SK-N-SH treated with all-trans-retinoic acid at 6 μM for 48 hours (cell line): ENCODE measurements around the gene SIGLEC5.

ENCODE experiments used
- ATAC-seq: fragments of 200-7000 bp; cut with Tn5 transposase; 3 replicates; pipeline ENCODE4 v1.9.1; 2020; ENCODE audit warnings: mild to moderate bottlenecking, moderate library complexity
- ARNTL ChIP-seq: fragments of 450-650 bp; formaldehyde crosslinking; IDR thresholded peaks from 2 replicates; pipeline ENCODE4 v1.5.0; 2020; ENCODE audit warnings: low read depth, mild to moderate bottlenecking, moderate library complexity, borderline replicate concordance
- BACH2 ChIP-seq: fragments of 250-450 bp; sonication (Bioruptor Pico); IDR thresholded peaks from 2 replicates; pipeline ENCODE4 v1.9.0; 2021; ENCODE audit warnings: mild to moderate bottlenecking, borderline replicate concordance
- CSDC2 ChIP-seq: fragments of 250-450 bp; sonication (Bioruptor Pico); IDR thresholded peaks from 2 replicates; pipeline ENCODE4 v1.5.0; 2020; ENCODE audit warnings: mild to moderate bottlenecking, moderate library complexity
- ESRRG ChIP-seq: fragments of 250-450 bp; sonication (Bioruptor Pico); IDR thresholded peaks from 2 replicates; pipeline ENCODE4 v1.6.1; 2021; ENCODE audit warnings: mild to moderate bottlenecking
- GLIS3 ChIP-seq: fragments of 250-450 bp; sonication (Bioruptor Pico); IDR thresholded peaks from 2 replicates; pipeline ENCODE4 v1.5.0; 2020; ENCODE audit warnings: mild to moderate bottlenecking, moderate library complexity
- ISL1 ChIP-seq: fragments of 250-450 bp; sonication (Bioruptor Pico); IDR thresholded peaks from 2 replicates; pipeline ENCODE4 v2.1.2; 2022; ENCODE audit warnings: mild to moderate bottlenecking, moderate library complexity
- RARB ChIP-seq: fragments of 250-450 bp; sonication (Bioruptor Pico); IDR thresholded peaks from 2 replicates; pipeline ENCODE4 v1.8.0; 2021; ENCODE audit warnings: mild to moderate bottlenecking, moderate library complexity
- SNAI2 ChIP-seq: fragments of 250-450 bp; sonication (Bioruptor Pico); IDR thresholded peaks from 2 replicates; pipeline ENCODE4 v1.5.0; 2020; ENCODE audit warnings: mild to moderate bottlenecking, moderate library complexity
- TCF4 ChIP-seq: fragments of 250-450 bp; sonication (Bioruptor Pico); IDR thresholded peaks from 2 replicates; pipeline ENCODE4 v1.8.0; 2021; ENCODE audit warnings: mild to moderate bottlenecking, moderate library complexity, borderline replicate concordance
- TOX ChIP-seq: fragments of 250-450 bp; sonication (Bioruptor Pico); IDR thresholded peaks from 2 replicates; pipeline ENCODE4 v1.8.0; 2021; ENCODE audit warnings: mild to moderate bottlenecking, moderate library complexity, borderline replicate concordance
- ZFP3 ChIP-seq: fragments of 250-450 bp; sonication (Bioruptor Pico); IDR thresholded peaks from 2 replicates; pipeline ENCODE4 v1.5.0; 2020; ENCODE audit warnings: mild to moderate bottlenecking, moderate library complexity
- ZFP30 ChIP-seq: fragments of 450-650 bp; formaldehyde crosslinking; IDR thresholded peaks from 2 replicates; pipeline ENCODE4 v1.5.0; 2022; ENCODE audit warnings: mild to moderate bottlenecking, moderate library complexity
- ZNF565 ChIP-seq: fragments of 450-650 bp; formaldehyde crosslinking; conservative IDR thresholded peaks from 2 replicates; pipeline ENCODE4 v1.5.0; 2020; ENCODE audit warnings: low read depth, mild to moderate bottlenecking, moderate library complexity
- ZNF70 ChIP-seq: fragments of 450-650 bp; formaldehyde crosslinking; IDR thresholded peaks from 2 replicates; pipeline ENCODE4 v1.5.0; 2020; ENCODE audit warnings: mild to moderate bottlenecking, moderate library complexity
- ZNF8 ChIP-seq: fragments of 450-650 bp; formaldehyde crosslinking; IDR thresholded peaks from 2 replicates; pipeline ENCODE4 v1.5.0; 2020; ENCODE audit warnings: mild to moderate bottlenecking, moderate library complexity
- TF ChIP-seq, protein P1 (sequence below): fragments of 250-450 bp; sonication (Bioruptor Pico); IDR thresholded peaks from 2 replicates; pipeline ENCODE4 v1.5.1; 2021; ENCODE audit warnings: mild to moderate bottlenecking, moderate library complexity
- TF ChIP-seq, protein P2 (sequence below): fragments of 250-450 bp; sonication (Bioruptor Pico); IDR thresholded peaks from 2 replicates; pipeline ENCODE4 v1.8.0; 2021; ENCODE audit warnings: low read depth, mild to moderate bottlenecking, moderate library complexity, borderline replicate concordance
- TF ChIP-seq, protein P3 (sequence below): fragments of 250-450 bp; sonication (Bioruptor Pico); IDR thresholded peaks from 2 replicates; pipeline ENCODE4 v1.5.0; 2020; ENCODE audit warnings: mild to moderate bottlenecking, moderate library complexity
- TF ChIP-seq, protein P4 (sequence below): fragments of 250-450 bp; sonication (Bioruptor Pico); IDR thresholded peaks from 2 replicates; pipeline ENCODE4 v1.5.1; 2020; ENCODE audit warnings: low read depth, mild to moderate bottlenecking, moderate library complexity
- TF ChIP-seq, protein P5 (sequence below): fragments of 250-450 bp; sonication (Bioruptor Pico); IDR thresholded peaks from 2 replicates; pipeline ENCODE4 v1.8.0; 2020; ENCODE audit warnings: mild to moderate bottlenecking, moderate library complexity, borderline replicate concordance

Gene SIGLEC5

DNA sequence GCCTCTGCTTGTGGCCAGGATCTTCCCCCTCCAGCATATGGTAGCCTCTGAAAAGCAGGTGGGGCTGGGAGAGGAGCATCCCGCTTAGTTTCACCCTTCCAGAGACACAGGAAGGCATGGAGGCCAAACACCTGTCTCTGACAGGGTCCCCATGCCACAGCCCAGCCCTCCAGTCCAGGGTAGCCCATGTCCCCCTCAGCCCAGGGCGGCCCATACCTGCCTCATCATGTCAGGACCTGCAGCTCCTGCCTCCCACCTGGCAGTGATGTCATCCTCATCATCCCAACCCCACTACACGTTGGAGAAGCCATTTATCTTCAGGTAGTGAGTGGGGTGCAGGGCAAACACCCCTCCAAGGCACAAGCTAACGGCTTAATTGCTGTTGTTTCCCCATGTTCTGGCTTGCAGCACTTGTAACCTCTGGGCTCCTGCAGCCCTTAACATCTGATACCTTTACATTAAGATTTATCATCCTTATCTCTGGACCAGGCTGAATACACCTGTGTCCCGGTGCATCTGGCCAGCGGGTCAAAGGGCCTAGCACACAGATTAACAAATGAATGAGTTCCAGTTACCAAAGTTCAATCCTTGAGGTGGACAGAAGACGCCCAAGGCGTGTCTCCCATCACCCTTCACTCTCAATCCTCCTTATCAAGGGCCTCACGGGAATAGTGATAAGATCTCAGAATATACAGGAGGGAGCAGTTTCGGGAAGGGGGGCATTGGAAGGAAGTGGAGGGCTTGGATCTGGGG, 36.9 kb downstream of the SIGLEC5 start:
- TF ChIP-seq, protein P1, sequence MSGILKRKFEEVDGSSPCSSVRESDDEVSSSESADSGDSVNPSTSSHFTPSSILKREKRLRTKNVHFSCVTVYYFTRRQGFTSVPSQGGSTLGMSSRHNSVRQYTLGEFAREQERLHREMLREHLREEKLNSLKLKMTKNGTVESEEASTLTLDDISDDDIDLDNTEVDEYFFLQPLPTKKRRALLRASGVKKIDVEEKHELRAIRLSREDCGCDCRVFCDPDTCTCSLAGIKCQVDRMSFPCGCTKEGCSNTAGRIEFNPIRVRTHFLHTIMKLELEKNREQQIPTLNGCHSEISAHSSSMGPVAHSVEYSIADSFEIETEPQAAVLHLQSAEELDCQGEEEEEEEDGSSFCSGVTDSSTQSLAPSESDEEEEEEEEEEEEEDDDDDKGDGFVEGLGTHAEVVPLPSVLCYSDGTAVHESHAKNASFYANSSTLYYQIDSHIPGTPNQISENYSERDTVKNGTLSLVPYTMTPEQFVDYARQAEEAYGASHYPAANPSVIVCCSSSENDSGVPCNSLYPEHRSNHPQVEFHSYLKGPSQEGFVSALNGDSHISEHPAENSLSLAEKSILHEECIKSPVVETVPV = no peak
- TF ChIP-seq, protein P2, sequence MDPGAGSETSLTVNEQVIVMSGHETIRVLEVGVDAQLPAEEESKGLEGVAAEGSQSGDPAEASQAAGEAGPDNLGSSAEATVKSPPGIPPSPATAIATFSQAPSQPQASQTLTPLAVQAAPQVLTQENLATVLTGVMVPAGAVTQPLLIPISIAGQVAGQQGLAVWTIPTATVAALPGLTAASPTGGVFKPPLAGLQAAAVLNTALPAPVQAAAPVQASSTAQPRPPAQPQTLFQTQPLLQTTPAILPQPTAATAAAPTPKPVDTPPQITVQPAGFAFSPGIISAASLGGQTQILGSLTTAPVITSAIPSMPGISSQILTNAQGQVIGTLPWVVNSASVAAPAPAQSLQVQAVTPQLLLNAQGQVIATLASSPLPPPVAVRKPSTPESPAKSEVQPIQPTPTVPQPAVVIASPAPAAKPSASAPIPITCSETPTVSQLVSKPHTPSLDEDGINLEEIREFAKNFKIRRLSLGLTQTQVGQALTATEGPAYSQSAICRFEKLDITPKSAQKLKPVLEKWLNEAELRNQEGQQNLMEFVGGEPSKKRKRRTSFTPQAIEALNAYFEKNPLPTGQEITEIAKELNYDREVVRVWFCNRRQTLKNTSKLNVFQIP (CRISPR knock-in tag) = no peak
- no peak for TF ChIP-seq BACH2 (CRISPR knock-in tag)
- TF ChIP-seq, protein P3, sequence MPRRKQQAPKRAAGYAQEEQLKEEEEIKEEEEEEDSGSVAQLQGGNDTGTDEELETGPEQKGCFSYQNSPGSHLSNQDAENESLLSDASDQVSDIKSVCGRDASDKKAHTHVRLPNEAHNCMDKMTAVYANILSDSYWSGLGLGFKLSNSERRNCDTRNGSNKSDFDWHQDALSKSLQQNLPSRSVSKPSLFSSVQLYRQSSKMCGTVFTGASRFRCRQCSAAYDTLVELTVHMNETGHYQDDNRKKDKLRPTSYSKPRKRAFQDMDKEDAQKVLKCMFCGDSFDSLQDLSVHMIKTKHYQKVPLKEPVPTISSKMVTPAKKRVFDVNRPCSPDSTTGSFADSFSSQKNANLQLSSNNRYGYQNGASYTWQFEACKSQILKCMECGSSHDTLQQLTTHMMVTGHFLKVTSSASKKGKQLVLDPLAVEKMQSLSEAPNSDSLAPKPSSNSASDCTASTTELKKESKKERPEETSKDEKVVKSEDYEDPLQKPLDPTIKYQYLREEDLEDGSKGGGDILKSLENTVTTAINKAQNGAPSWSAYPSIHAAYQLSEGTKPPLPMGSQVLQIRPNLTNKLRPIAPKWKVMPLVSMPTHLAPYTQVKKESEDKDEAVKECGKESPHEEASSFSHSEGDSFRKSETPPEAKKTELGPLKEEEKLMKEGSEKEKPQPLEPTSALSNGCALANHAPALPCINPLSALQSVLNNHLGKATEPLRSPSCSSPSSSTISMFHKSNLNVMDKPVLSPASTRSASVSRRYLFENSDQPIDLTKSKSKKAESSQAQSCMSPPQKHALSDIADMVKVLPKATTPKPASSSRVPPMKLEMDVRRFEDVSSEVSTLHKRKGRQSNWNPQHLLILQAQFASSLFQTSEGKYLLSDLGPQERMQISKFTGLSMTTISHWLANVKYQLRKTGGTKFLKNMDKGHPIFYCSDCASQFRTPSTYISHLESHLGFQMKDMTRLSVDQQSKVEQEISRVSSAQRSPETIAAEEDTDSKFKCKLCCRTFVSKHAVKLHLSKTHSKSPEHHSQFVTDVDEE (CRISPR knock-in tag) = no peak
- ATAC-seq = peak; percentile 5

DNA sequence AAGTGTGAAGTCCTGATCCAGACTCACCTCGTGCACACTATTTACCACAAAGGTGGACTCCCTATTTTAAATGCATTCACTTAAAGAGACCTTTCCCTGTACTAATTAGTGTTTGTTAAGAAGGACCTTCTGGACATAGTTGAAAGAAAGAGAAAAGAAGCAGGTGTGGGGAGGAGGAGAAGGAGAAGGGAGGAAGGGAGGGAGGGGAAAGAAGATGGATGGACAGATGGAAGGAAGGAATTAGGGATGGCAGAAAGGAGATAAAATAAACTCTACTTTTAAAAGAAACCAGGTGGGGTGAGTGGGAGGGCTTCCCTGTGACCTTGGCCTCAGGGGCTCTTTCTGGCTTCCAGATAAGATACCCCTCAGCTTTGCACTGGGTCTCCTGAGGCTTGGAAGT, 37.7 kb downstream of the SIGLEC5 start:
- no peak for TF ChIP-seq TCF4 (CRISPR knock-in tag)
- ATAC-seq = no peak

DNA sequence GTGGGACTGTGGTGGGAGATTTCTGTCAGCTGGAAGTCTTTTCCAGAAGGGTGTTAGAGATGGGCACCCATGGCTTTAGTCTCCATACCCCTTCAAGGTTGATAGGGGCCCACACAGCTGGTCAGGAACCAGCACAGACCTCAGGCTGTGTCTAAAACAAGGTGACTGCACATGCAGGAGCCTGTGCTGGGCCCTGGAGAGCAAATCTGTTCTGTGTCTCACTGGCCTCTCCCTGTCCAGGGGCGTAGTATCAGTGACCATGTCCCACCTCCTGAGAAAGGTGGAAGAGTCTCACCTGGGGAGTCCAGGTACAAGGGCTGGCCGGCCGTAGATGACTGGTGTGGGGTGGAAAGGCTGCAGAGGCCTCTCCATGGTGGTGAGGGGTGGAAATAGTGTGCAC, 39.8 kb downstream of the SIGLEC5 start:
- no peak for ATAC-seq
- TF ChIP-seq RARB (CRISPR knock-in tag) (no peak), ZFP3 (CRISPR knock-in tag) (no peak), ZNF70 (CRISPR knock-in tag) (no peak), ESRRG (no peak), BACH2 (CRISPR knock-in tag) (no peak), ZFP30 (no peak), TOX (CRISPR knock-in tag) (no peak), SNAI2 (CRISPR knock-in tag) (no peak), GLIS3 (CRISPR knock-in tag) (no peak), ZNF565 (CRISPR knock-in tag) (no peak), ARNTL (CRISPR knock-in tag) (no peak), ZNF8 (CRISPR knock-in tag) (no peak), CSDC2 (CRISPR knock-in tag) (no peak), ISL1 (CRISPR knock-in tag) (no peak)
- TF ChIP-seq, protein P2 (CRISPR knock-in tag) = no peak
- TF ChIP-seq, protein P3 (CRISPR knock-in tag) = no peak
- TF ChIP-seq, protein P1 = no peak
- TF ChIP-seq, protein P4, sequence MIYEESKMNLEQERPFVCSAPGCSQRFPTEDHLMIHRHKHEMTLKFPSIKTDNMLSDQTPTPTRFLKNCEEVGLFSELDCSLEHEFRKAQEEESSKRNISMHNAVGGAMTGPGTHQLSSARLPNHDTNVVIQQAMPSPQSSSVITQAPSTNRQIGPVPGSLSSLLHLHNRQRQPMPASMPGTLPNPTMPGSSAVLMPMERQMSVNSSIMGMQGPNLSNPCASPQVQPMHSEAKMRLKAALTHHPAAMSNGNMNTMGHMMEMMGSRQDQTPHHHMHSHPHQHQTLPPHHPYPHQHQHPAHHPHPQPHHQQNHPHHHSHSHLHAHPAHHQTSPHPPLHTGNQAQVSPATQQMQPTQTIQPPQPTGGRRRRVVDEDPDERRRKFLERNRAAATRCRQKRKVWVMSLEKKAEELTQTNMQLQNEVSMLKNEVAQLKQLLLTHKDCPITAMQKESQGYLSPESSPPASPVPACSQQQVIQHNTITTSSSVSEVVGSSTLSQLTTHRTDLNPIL (CRISPR knock-in tag) = no peak
- TF ChIP-seq, protein P5, sequence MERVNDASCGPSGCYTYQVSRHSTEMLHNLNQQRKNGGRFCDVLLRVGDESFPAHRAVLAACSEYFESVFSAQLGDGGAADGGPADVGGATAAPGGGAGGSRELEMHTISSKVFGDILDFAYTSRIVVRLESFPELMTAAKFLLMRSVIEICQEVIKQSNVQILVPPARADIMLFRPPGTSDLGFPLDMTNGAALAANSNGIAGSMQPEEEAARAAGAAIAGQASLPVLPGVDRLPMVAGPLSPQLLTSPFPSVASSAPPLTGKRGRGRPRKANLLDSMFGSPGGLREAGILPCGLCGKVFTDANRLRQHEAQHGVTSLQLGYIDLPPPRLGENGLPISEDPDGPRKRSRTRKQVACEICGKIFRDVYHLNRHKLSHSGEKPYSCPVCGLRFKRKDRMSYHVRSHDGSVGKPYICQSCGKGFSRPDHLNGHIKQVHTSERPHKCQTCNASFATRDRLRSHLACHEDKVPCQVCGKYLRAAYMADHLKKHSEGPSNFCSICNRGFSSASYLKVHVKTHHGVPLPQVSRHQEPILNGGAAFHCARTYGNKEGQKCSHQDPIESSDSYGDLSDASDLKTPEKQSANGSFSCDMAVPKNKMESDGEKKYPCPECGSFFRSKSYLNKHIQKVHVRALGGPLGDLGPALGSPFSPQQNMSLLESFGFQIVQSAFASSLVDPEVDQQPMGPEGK = no peak
